Upper lobe of left lung (tissue), 6 donors: ENCODE results near the gene ADCK2. TPM values are rescaled to one million over a fixed set of nuclear protein-coding genes. Genes with fewer than 3 reads are reported as not detected.
A peak's percentile ranks its signal among the peaks of the same experiment; 100 is the strongest.

Experiments
- ATAC-seq, 2 donors: fragments of 200-7000 bp; cut with Tn5 transposase; one replicate each; pipeline ENCODE4 v1.9.1; 2022; ENCODE audit warnings: mild to moderate bottlenecking in 2 of 2, moderate library complexity in 2 of 2; ENCODE audit not compliant: low FRiP score in 2 of 2
- DNase-seq, 2 donors: peaks; one replicate each; pipeline ENCODE4 v3.0.0-alpha.2; 2019 to 2020
- H3K27ac ChIP-seq, 4 donors: fragments of 200-600 bp; sonication (generic); one replicate each; pipeline ENCODE4 v1.5.1; 2016 to 2019
- H3K27me3 ChIP-seq, 4 donors: fragments of 200-600 bp; sonication (generic); one replicate each; pipeline ENCODE4 v1.5.1; 2017 to 2019
- H3K36me3 ChIP-seq, 4 donors: fragments of 200-600 bp; sonication (generic); one replicate each; pipeline ENCODE4 v1.5.1; 2016 to 2019
- H3K4me1 ChIP-seq, 4 donors: fragments of 200-600 bp; sonication (generic); one replicate each; pipeline ENCODE4 v1.5.1; 2018 to 2019
- H3K4me3 ChIP-seq, 4 donors: fragments of 200-600 bp; sonication (generic); one replicate each; pipeline ENCODE4 v1.5.1; 2017 to 2019; ENCODE audit warnings: mild to moderate bottlenecking in 2 of 4, moderate library complexity in 1 of 4
- H3K9me3 ChIP-seq, 4 donors: fragments of 200-600 bp; sonication (generic); one replicate each; pipeline ENCODE4 v1.5.1; 2018 to 2019
- EP300 ChIP-seq, 4 donors: sonication (generic); formaldehyde crosslinking; IDR thresholded peaks; one replicate each; pipeline ENCODE4 v1.5.1; 2017; ENCODE audit warnings: antibody characterized with exemption in 4 of 4, control low read depth in 2 of 4
- POLR2A ChIP-seq, 4 donors: fragments of 450-650 bp; IDR thresholded peaks; one replicate each; pipeline ENCODE4 v1.5.1; 2016 to 2017; ENCODE audit warnings: antibody characterized with exemption in 4 of 4, mild to moderate bottlenecking in 2 of 4
- POLR2AphosphoS5 ChIP-seq, 2 donors: sonication (generic); formaldehyde crosslinking; IDR thresholded peaks; one replicate each; pipeline ENCODE4 v1.5.1; 2017; ENCODE audit warnings: antibody characterized with exemption in 2 of 2
- WGBS, 2 donors: methylation state at CpG; one replicate each; pipeline ENCODE4 v1.1.5; 2017 to 2018; 5-methylcytosine and 5-hydroxymethylcytosine counted together
- total RNA-seq, 6 donors: library from RNA; depleted of rRNA in 4 of 6; stranded (reverse); fragments of >200 nt in 4 of 6; gene quantifications; one replicate each; pipeline versions ENCODE4 v1.1.0 to v1.2.1, GENCODE V29; 2016 to 2021
- TF ChIP-seq, protein P1 (sequence below), 6 experiments: fragments of 450-650 bp in 4 of 6; fragments of 200-600 bp in 2 of 6; sonication (generic) in 2 of 6; IDR thresholded peaks; one replicate each; pipeline ENCODE4 v1.5.1; 2016 to 2019; ENCODE audit warnings: antibody characterized with exemption in 6 of 6
- donor health status: DM: no; HTN: no; CAD: no; lungs with moderate emphysema.
- donor health status: DM: no; HTN: yes; CAD: no; lungs with severe emphysema.

The ADCK2 gene
- total RNA-seq, 6 donors from 2014 or later = 19.4 to 39.8 (median 30.0) TPM

DNA sequence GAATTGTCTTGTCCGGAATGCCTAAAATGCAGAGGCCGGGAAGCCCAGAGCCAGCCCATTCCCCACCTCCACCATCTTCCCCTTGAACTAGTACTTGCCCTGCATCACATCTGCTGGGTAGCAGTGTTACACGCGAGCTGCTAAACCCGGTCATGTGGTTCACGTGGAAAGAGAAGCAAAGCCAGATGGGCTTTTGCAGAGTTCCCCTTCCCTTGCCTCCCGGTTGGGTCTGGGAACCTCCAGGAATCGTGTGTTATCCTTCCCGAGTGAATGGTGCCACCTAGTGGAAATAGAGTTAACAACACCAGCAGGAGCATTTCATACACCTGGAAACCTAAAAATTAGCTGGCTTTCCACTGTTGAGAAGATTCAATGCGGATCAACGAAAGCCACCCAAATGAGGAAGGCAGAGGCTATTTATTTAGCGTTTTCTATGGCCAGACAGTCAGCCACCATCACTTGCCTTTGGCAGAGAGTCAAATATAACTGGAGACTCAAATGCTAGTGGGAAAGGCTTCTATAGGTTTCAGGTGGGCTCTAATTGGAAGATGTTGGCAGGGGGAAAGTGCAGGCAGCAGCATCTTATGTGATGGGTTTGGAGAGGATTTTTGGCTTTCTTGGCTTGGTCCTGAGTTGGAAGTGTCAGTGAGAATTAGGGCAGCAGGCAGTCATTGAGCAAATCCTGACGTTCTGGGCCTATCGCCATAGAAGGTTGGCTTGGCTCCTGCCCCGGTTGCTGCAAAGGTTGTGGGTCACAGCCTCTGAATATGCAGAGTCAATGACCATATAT, 19.2 kb upstream of the ADCK2 start:
- Histone ChIP-seq H3K36me3 (no peaks in the 10 kb centered on the region), H3K9me3 (no peaks in the 10 kb centered on the region), H3K27ac (no peak overlapping the region), H3K4me3 (no peak overlapping the region), H3K4me1 (peaks cover 6 to 23% (median 15%) of the 10 kb centered on the region in 4 donors), H3K27me3 (no peaks in the 10 kb centered on the region)
- WGBS, 2 donors = 23 to 29% methylated on average over 10 to 15 of the region's 15 CpGs
- ATAC-seq (peak; percentile 71 to 82), DNase-seq (peak in 1 of 2 donors; percentile 54)
- TF ChIP-seq, protein P1, sequence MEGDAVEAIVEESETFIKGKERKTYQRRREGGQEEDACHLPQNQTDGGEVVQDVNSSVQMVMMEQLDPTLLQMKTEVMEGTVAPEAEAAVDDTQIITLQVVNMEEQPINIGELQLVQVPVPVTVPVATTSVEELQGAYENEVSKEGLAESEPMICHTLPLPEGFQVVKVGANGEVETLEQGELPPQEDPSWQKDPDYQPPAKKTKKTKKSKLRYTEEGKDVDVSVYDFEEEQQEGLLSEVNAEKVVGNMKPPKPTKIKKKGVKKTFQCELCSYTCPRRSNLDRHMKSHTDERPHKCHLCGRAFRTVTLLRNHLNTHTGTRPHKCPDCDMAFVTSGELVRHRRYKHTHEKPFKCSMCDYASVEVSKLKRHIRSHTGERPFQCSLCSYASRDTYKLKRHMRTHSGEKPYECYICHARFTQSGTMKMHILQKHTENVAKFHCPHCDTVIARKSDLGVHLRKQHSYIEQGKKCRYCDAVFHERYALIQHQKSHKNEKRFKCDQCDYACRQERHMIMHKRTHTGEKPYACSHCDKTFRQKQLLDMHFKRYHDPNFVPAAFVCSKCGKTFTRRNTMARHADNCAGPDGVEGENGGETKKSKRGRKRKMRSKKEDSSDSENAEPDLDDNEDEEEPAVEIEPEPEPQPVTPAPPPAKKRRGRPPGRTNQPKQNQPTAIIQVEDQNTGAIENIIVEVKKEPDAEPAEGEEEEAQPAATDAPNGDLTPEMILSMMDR (IDR thresholded peaks at IDR 0.05) = peak; percentile 69 to 86 (median 78)
- TF ChIP-seq POLR2A (IDR thresholded peaks at IDR 0.05) = no peak

DNA sequence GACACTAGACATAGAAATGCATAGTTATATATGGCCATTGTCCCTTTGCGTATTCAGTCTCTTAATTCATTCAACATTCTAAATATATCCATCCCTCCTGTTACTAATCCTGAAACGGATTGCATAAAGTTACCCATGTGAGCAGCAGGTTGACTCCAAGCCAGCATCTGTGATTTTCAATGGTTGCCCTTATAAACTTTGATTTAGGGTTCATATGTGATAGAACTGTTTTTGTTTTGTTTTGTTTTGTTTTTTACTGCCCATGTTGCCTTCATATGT, 18.7 kb upstream of the ADCK2 start:
- H3K9me3 ChIP-seq = no peaks in the 10 kb centered on the region
- H3K27ac ChIP-seq = no peak overlapping the region
- peaks cover 6 to 23% (median 15%) of the 10 kb centered on the region in 4 donors for H3K4me1 ChIP-seq
- no peaks in the 10 kb centered on the region for H3K36me3 ChIP-seq
- WGBS, 2 donors = 81 to 83% methylated on average over 2 of the region's 2 CpGs
- no peak for DNase-seq
- H3K27me3 ChIP-seq = no peaks in the 10 kb centered on the region
- H3K4me3 ChIP-seq = no peak overlapping the region
- TF ChIP-seq POLR2A (IDR thresholded peaks at IDR 0.05) (no peak), EP300 (IDR thresholded peaks at IDR 0.05) (no peak), POLR2AphosphoS5 (IDR thresholded peaks at IDR 0.05) (no peak)
- TF ChIP-seq, protein P1 (IDR thresholded peaks at IDR 0.05) = no peak
- ATAC-seq = no peak

DNA sequence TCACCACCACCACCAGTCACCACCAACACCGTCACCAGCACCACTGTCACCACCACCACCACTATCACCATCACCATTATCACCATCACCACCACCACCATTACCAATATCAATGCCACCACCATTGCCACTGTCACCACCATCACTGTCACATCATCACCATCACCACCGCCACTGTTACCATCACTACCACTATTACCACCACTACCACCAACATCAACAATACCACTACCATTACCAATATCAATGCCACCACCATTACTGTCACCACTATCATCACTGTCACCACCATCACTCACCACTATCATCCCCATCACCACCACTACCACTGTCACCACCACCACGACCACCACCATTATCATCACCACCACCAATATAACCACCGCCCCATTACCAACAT, 18.1 kb upstream of the ADCK2 start:
- no peaks in the 10 kb centered on the region for H3K36me3 ChIP-seq
- H3K27me3 ChIP-seq = no peaks in the 10 kb centered on the region
- H3K9me3 ChIP-seq = no peaks in the 10 kb centered on the region
- 90 to 95% methylated on average over 4 of the region's 4 CpGs for WGBS, 2 donors
- DNase-seq (no peak), ATAC-seq (no peak)
- peaks cover 6 to 23% (median 15%) of the 10 kb centered on the region in 4 donors for H3K4me1 ChIP-seq
- no peak overlapping the region for H3K4me3 ChIP-seq
- TF ChIP-seq EP300 (IDR thresholded peaks at IDR 0.05) (no peak), POLR2A (IDR thresholded peaks at IDR 0.05) (no peak), POLR2AphosphoS5 (IDR thresholded peaks at IDR 0.05) (no peak)
- TF ChIP-seq, protein P1 (IDR thresholded peaks at IDR 0.05) = no peak
- H3K27ac ChIP-seq = no peak overlapping the region

DNA sequence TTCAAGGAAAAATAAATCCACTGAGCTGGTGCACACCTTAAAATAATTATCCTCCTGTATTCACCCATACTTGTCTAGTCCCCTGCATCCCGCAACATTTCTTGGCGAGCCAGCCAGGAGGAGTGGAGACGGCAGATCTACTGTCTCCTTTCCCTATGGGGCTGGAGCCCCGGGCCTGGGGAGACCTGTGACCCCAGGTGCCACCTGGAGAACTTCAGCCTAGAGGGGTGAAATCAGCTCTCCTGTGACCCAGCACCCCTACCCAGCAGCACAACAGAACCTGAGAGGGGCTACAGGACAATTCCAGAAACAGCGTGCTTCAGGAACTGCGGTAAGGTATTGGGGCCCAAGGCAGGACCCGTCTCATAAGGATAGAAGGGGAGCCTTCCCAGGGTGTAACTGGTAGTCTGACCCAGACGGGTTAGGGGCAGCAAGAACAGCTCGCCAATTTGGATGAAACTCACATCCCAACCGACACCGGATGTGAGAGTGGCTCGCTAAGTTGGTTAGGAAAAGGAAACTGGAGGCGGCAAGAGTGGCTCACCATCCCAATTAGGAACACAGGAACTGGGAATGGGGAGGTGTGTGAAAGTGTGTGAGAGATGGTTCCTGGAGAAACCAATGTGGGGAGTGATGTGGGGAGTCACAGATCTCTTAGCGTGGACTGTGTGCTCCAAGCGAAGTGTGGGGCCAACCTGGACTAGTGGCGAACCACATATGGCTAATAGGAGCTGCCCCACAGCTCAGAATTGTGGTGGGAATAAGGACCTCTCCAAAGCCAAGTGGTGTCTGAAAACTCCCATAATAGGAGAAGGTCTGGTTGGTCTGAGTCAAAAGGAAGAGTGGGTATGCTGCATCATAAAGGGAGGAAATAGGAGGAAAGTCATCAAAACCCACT, 17.0 kb upstream of the ADCK2 start:
- H3K36me3 ChIP-seq = no peaks in the 10 kb centered on the region
- peaks cover 6 to 23% (median 15%) of the 10 kb centered on the region in 4 donors for H3K4me1 ChIP-seq
- no peaks in the 10 kb centered on the region for H3K9me3 ChIP-seq
- H3K4me3 ChIP-seq = peak overlapping the region in 2 of 4 donors; percentile 31 to 38
- no peaks in the 10 kb centered on the region for H3K27me3 ChIP-seq
- DNase-seq (no peak), ATAC-seq (no peak)
- H3K27ac ChIP-seq = peak overlapping the region; percentile 4 to 80 (median 54)
- TF ChIP-seq POLR2A (IDR thresholded peaks at IDR 0.05) (no peak), EP300 (IDR thresholded peaks at IDR 0.05) (no peak)
- TF ChIP-seq, protein P1 (IDR thresholded peaks at IDR 0.05) = no peak
- WGBS, 2 donors = 91 to 93% methylated on average over 16 of the region's 16 CpGs
